ENCODE measurements around the gene ATXN2.
"Not testable (repeated sequence)": the region's sequence is repeated elsewhere in the genome, so short reads cannot be mapped to it uniquely, and the experiment has no call there.

The ATXN2 gene

GRCh38 chr12:111494676-111495075 is 104.4 kb downstream of the ATXN2 start:
- DNase-seq = no peak

- DNase-seq = not testable (repeated sequence)
Measured at GRCh38 chr12:111492979-111493378, 106.1 kb downstream of the ATXN2 start.

- no peak for DNase-seq
Measured at GRCh38 chr12:111488798-111489197, 110.3 kb downstream of the ATXN2 start.

GRCh38 chr12:111488271-111488670 is 110.8 kb downstream of the ATXN2 start:
- DNase-seq = no peak

GRCh38 chr12:111482462-111482861 is 116.7 kb downstream of the ATXN2 start:
- no peak for DNase-seq

GRCh38 chr12:111471236-111471635 is 127.9 kb downstream of the ATXN2 start:
- no peak for DNase-seq

GRCh38 chr12:111469401-111469800 is 129.7 kb downstream of the ATXN2 start:
- DNase-seq = no peak

- no peak for DNase-seq
Measured at GRCh38 chr12:111467857-111468241, 131.3 kb downstream of the ATXN2 start.

- DNase-seq = no peak
Measured at GRCh38 chr12:111467092-111467856, 131.8 kb downstream of the ATXN2 start.

GRCh38 chr12:111462210-111462769 is 136.8 kb downstream of the ATXN2 start:
- DNase-seq = no peak

- DNase-seq = not testable (repeated sequence)
Measured at GRCh38 chr12:111460111-111460510, 139.0 kb downstream of the ATXN2 start.

- no peak for DNase-seq
Measured at GRCh38 chr12:111458546-111459172, 140.5 kb downstream of the ATXN2 start.

GRCh38 chr12:111457577-111457976 is 141.5 kb downstream of the ATXN2 start:
- no peak for DNase-seq

- no peak for DNase-seq
Measured at GRCh38 chr12:111457071-111457470, 142.0 kb downstream of the ATXN2 start.

- no peak for DNase-seq
Measured at GRCh38 chr12:111455448-111456320, 143.4 kb downstream of the ATXN2 start.

GRCh38 chr12:111454716-111455447 is 144.2 kb downstream of the ATXN2 start:
- no peak for DNase-seq

GRCh38 chr12:111454311-111454710 is 144.8 kb downstream of the ATXN2 start:
- no peak for DNase-seq

- DNase-seq = no peak
Measured at GRCh38 chr12:111453071-111453989, 145.8 kb downstream of the ATXN2 start.

GRCh38 chr12:111451649-111452129 is 147.4 kb downstream of the ATXN2 start:
- DNase-seq = peak; percentile 46

GRCh38 chr12:111451232-111451631 is 147.9 kb downstream of the ATXN2 start:
- no peak for DNase-seq

GRCh38 chr12:111450676-111451075 is 148.4 kb downstream of the ATXN2 start:
- DNase-seq = no peak
